H9 (cell line): Measurements from ENCODE around the gene KANK2. TPM values are rescaled to one million over a fixed set of nuclear protein-coding genes. Genes with fewer than 3 reads are reported as not detected.

Source experiments
- DNase-seq: peaks from one replicate; pipeline ENCODE4 v3.0.0-alpha.2; 2017
- H2AFZ ChIP-seq: one replicate; pipeline ENCODE4 v1.6.1; 2013; ENCODE audit warnings: mild to moderate bottlenecking, low read length, control low read depth, moderate library complexity
- H2AK5ac ChIP-seq: 2 replicates; pipeline ENCODE4 v1.6.1; 2013; ENCODE audit warnings: low read length, control low read depth, mixed read lengths; ENCODE audit not compliant: insufficient read length
- H2BK120ac ChIP-seq: one replicate; pipeline ENCODE4 v1.6.1; 2013; ENCODE audit warnings: low read depth, mild to moderate bottlenecking, low read length, control low read depth, inconsistent platforms; ENCODE audit not compliant: poor library complexity, severe bottlenecking
- H2BK12ac ChIP-seq: 2 replicates; pipeline ENCODE4 v1.6.1; 2013; ENCODE audit warnings: low read length, control low read depth, mixed read lengths, low read depth; ENCODE audit not compliant: insufficient read length
- H2BK15ac ChIP-seq: 2 replicates; pipeline ENCODE4 v1.6.1; 2013; ENCODE audit warnings: low read depth, low read length, control low read depth
- H2BK20ac ChIP-seq: one replicate; pipeline ENCODE4 v1.6.1; 2013; ENCODE audit warnings: low read depth, mild to moderate bottlenecking, low read length, control low read depth, inconsistent platforms; ENCODE audit not compliant: poor library complexity, severe bottlenecking
- H2BK5ac ChIP-seq: 2 replicates; pipeline ENCODE4 v1.6.1; 2013; ENCODE audit warnings: low read length, control low read depth, mixed read lengths; ENCODE audit not compliant: insufficient read length
- H3K14ac ChIP-seq: 2 replicates; pipeline ENCODE4 v1.6.1; 2013; ENCODE audit warnings: low read length, control low read depth; ENCODE audit not compliant: insufficient read depth
- H3K18ac ChIP-seq: 2 replicates; pipeline ENCODE4 v1.6.1; 2013; ENCODE audit warnings: low read depth, mild to moderate bottlenecking, mixed read lengths, low read length, control low read depth; ENCODE audit not compliant: insufficient read length
- H3K23ac ChIP-seq: 2 replicates; pipeline ENCODE4 v1.6.1; 2013; ENCODE audit warnings: low read length, control low read depth, mixed read lengths, low read depth; ENCODE audit not compliant: insufficient read length
- H3K23me2 ChIP-seq: 2 replicates; pipeline ENCODE4 v1.6.1; 2013; ENCODE audit warnings: low read depth, mild to moderate bottlenecking, mixed read lengths, low read length, control low read depth; ENCODE audit not compliant: insufficient read length, poor library complexity, severe bottlenecking
- H3K27ac ChIP-seq: 2 replicates; pipeline ENCODE4 v1.5.1; 2013; ENCODE audit warnings: low read length, control low read depth, mixed read lengths, low read depth; ENCODE audit not compliant: insufficient read length
- H3K27me3 ChIP-seq: 2 replicates; pipeline ENCODE4 v1.6.1; 2013; ENCODE audit warnings: low read length, control low read depth, inconsistent platforms; ENCODE audit not compliant: insufficient read depth
- H3K4ac ChIP-seq: 2 replicates; pipeline ENCODE4 v1.6.1; 2013; ENCODE audit warnings: low read depth, mild to moderate bottlenecking, control low read depth, inconsistent platforms, low read length, moderate library complexity
- H3K4me1 ChIP-seq: 2 replicates; pipeline ENCODE4 v1.6.1; 2013; ENCODE audit warnings: low read length, control low read depth, inconsistent platforms; ENCODE audit not compliant: insufficient read depth
- H3K4me2 ChIP-seq: 2 replicates; pipeline ENCODE4 v1.6.1; 2013; ENCODE audit warnings: low read length, control low read depth, mixed read lengths; ENCODE audit not compliant: insufficient read length, insufficient read depth
- H3K56ac ChIP-seq: 2 replicates; pipeline ENCODE4 v1.6.1; 2013; ENCODE audit warnings: low read depth, mild to moderate bottlenecking, mixed read lengths, low read length, control low read depth; ENCODE audit not compliant: insufficient read length
- H3K79me1 ChIP-seq: 2 replicates; pipeline ENCODE4 v1.6.1; 2013; ENCODE audit warnings: low read depth, mild to moderate bottlenecking, moderate library complexity, low read length, control low read depth, inconsistent platforms; ENCODE audit not compliant: insufficient read depth, poor library complexity, severe bottlenecking
- H3K79me2 ChIP-seq: 2 replicates; pipeline ENCODE4 v1.6.1; 2013; ENCODE audit warnings: low read length, control low read depth, inconsistent platforms; ENCODE audit not compliant: insufficient read depth
- H3K9ac ChIP-seq: 2 replicates; pipeline ENCODE4 v1.6.1; 2013; ENCODE audit warnings: low read length, control low read depth, mixed read lengths; ENCODE audit not compliant: insufficient read length; ENCODE audit errors: extremely low read depth
- H3K9me3 ChIP-seq: one replicate; pipeline ENCODE4 v1.6.1; 2013; ENCODE audit warnings: low read depth, low read length, inconsistent platforms; ENCODE audit not compliant: control insufficient read depth
- H3T11ph ChIP-seq: one replicate; pipeline ENCODE4 v1.6.1; 2013; ENCODE audit warnings: mild to moderate bottlenecking, low read length, control low read depth, inconsistent platforms
- H4K20me1 ChIP-seq: one replicate; pipeline ENCODE4 v1.6.1; 2013; ENCODE audit not compliant: control insufficient read depth, insufficient read length, insufficient read depth
- H4K5ac ChIP-seq: 2 replicates; pipeline ENCODE4 v1.6.1; 2013; ENCODE audit warnings: low read depth, mild to moderate bottlenecking, mixed read lengths, low read length, control low read depth; ENCODE audit not compliant: insufficient read length
- H4K8ac ChIP-seq: replicated peaks from 2 replicates; pipeline ENCODE4 v1.6.1; 2013; ENCODE audit warnings: low read length, control low read depth, mixed read lengths, low read depth; ENCODE audit not compliant: insufficient read length
- H4K91ac ChIP-seq: 2 replicates; pipeline ENCODE4 v1.6.1; 2013; ENCODE audit warnings: low read depth, mild to moderate bottlenecking, moderate library complexity, mixed read lengths, low read length, control low read depth; ENCODE audit not compliant: insufficient read length
- H3K27ac Mint-ChIP-seq, 3 experiments: 2 replicates in 2 of 3; 3 replicates in 1 of 3; pipeline ENCODE4 v1.8.0; 2020 to 2021; ENCODE audit warnings: mixed read lengths in 3 of 3, mild to moderate bottlenecking in 1 of 3, moderate library complexity in 1 of 3
- H3K27me3 Mint-ChIP-seq: 2 replicates; pipeline ENCODE4 v1.8.0; 2021; ENCODE audit warnings: low read depth, mild to moderate bottlenecking, moderate library complexity, mixed read lengths
- H3K36me3 Mint-ChIP-seq, 3 experiments: 2 replicates in 2 of 3; 3 replicates in 1 of 3; pipeline ENCODE4 v1.8.0; 2020 to 2021; ENCODE audit warnings: low read depth in 3 of 3, mixed read lengths in 3 of 3; ENCODE audit not compliant: insufficient read depth in 1 of 3
- H3K4me1 Mint-ChIP-seq, 2 experiments: 2 replicates each; pipeline ENCODE4 v1.8.0; 2020; ENCODE audit warnings: mixed read lengths in 2 of 2
- H3K4me3 Mint-ChIP-seq, 2 experiments: 2 replicates in 1 of 2; 3 replicates in 1 of 2; pipeline ENCODE4 v1.8.0; 2020 to 2021; ENCODE audit warnings: mild to moderate bottlenecking in 2 of 2, mixed read lengths in 2 of 2, moderate library complexity in 1 of 2
- H3K9me3 Mint-ChIP-seq, 2 experiments: 2 replicates in 1 of 2; 3 replicates in 1 of 2; pipeline ENCODE4 v1.8.0; 2020; ENCODE audit warnings: mild to moderate bottlenecking in 2 of 2, mixed read lengths in 2 of 2, moderate library complexity in 1 of 2
- WGBS: extraction: QIAGEN DNeasy Blood & Tissue Kit; methylation state at CpG from one replicate; pipeline ENCODE4 v1.1.7; 2013; ENCODE audit warnings: missing lambda C conversion rate, low lambda C conversion rate, mixed read lengths; ENCODE audit not compliant: insufficient read length; ENCODE audit errors: extremely low coverage; 5-methylcytosine and 5-hydroxymethylcytosine counted together
- total RNA-seq: library from RNA; stranded (reverse); gene quantifications from 2 replicates; pipeline ENCODE4 v1.2.1, GENCODE V29; 2021
- TF ChIP-seq, protein P1 (sequence below): fragments of 200-600 bp; sonication (generic); conservative IDR thresholded peaks from 3 replicates; pipeline ENCODE4 v1.8.0; 2021; ENCODE audit warnings: antibody characterized with exemption, mild to moderate bottlenecking

KANK2 gene
- total RNA-seq, 1 experiment from 2014 or later: 42.0 TPM

DNA sequence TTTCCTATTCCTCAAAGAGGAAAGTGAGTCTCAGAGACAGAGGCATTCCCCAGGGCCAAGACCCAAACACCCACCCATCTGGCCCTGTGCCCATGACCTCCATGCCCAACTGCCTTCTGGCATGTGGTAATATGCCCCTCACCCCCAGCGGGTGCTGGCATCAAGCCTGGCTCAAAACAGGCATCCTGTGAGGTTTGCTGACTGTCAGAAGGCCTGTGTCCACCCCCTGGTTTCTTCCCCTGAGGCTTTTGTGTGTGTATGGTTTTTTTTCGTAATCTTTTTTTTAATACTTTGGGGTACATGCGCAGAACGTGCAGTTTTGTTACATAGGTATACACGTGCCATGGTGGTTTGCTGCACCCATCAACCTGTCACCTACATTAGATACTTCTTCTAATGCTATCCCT, 7.6 kb upstream of the KANK2 start:
- Histone ChIP-seq H3K27ac (no peak overlapping the region), H3T11ph (no peak overlapping the region), H4K5ac (no peak overlapping the region), H4K91ac (no peak overlapping the region), H3K9ac (no peak overlapping the region), H3K9me3 (no peaks in the 10 kb centered on the region), H3K14ac (no peak overlapping the region), H3K4me2 (no peak overlapping the region), H2BK12ac (no peak overlapping the region), H2BK15ac (no peak overlapping the region), H3K79me2 (no peaks in the 10 kb centered on the region), H2BK20ac (no peak overlapping the region), H3K23me2 (no peaks in the 10 kb centered on the region), H3K18ac (no peak overlapping the region), H3K23ac (no peak overlapping the region), H4K20me1 (no peaks in the 10 kb centered on the region), H2AK5ac (no peak overlapping the region), H2AFZ (no peak overlapping the region), H2BK120ac (no peak overlapping the region), H3K4me1 (no peaks in the 10 kb centered on the region), H3K79me1 (no peaks in the 10 kb centered on the region), H2BK5ac (no peak overlapping the region), H3K27me3 (no peaks in the 10 kb centered on the region), H3K56ac (no peak overlapping the region), H3K4ac (no peak overlapping the region), H4K8ac (no peak overlapping the region)
- no CpG with 5 or more reads among the region's 5 CpGs for WGBS
- no peak overlapping the region for H3K27ac Mint-ChIP-seq
- no peak for DNase-seq
- TF ChIP-seq, protein P1, sequence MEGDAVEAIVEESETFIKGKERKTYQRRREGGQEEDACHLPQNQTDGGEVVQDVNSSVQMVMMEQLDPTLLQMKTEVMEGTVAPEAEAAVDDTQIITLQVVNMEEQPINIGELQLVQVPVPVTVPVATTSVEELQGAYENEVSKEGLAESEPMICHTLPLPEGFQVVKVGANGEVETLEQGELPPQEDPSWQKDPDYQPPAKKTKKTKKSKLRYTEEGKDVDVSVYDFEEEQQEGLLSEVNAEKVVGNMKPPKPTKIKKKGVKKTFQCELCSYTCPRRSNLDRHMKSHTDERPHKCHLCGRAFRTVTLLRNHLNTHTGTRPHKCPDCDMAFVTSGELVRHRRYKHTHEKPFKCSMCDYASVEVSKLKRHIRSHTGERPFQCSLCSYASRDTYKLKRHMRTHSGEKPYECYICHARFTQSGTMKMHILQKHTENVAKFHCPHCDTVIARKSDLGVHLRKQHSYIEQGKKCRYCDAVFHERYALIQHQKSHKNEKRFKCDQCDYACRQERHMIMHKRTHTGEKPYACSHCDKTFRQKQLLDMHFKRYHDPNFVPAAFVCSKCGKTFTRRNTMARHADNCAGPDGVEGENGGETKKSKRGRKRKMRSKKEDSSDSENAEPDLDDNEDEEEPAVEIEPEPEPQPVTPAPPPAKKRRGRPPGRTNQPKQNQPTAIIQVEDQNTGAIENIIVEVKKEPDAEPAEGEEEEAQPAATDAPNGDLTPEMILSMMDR: no peak
- H3K27me3 Mint-ChIP-seq: no peaks in the 10 kb centered on the region
- no peak overlapping the region for H3K4me3 Mint-ChIP-seq
- peaks cover 0 to 35% (median 19%) of the 10 kb centered on the region in 3 experiments; a peak in 5 of 7 replicates for H3K36me3 Mint-ChIP-seq
- H3K9me3 Mint-ChIP-seq: no peaks in the 10 kb centered on the region
- H3K4me1 Mint-ChIP-seq: peaks cover 3 to 7% of the 10 kb centered on the region in 2 experiments; a peak in 3 of 4 replicates
